Nephron (organoid): ENCODE measurements around the gene SLC40A1.

ENCODE experiments used
- H3K27ac Mint-ChIP-seq, 3 experiments: 2 replicates each; pipeline ENCODE4 v1.8.0; 2020; ENCODE audit warnings: mixed read lengths in 3 of 3, mild to moderate bottlenecking in 2 of 3, moderate library complexity in 1 of 3
- H3K27me3 Mint-ChIP-seq: 2 replicates; pipeline ENCODE4 v1.8.0; 2021; ENCODE audit warnings: low read depth, mild to moderate bottlenecking, moderate library complexity, mixed read lengths
- H3K36me3 Mint-ChIP-seq: 2 replicates; pipeline ENCODE4 v1.8.0; 2020; ENCODE audit warnings: low read depth, mixed read lengths
- H3K4me1 Mint-ChIP-seq: 2 replicates; pipeline ENCODE4 v1.8.0; 2020; ENCODE audit warnings: mixed read lengths
- H3K4me3 Mint-ChIP-seq, 3 experiments: 2 replicates each; pipeline ENCODE4 v1.8.0; 2020; ENCODE audit warnings: mild to moderate bottlenecking in 3 of 3, mixed read lengths in 3 of 3, moderate library complexity in 2 of 3
- H3K9me3 Mint-ChIP-seq: 2 replicates; pipeline ENCODE4 v1.8.0; 2020; ENCODE audit warnings: mixed read lengths
- CTCF ChIP-seq, 3 experiments: fragments of 200-600 bp; sonication (generic); IDR thresholded peaks; one replicate each; pipeline ENCODE4 v1.5.0; 2021; ENCODE audit warnings: antibody characterized with exemption in 3 of 3; ENCODE audit not compliant: unreplicated experiment in 3 of 3

The SLC40A1 gene

GRCh38 chr2:189595417-189595816 is 14.8 kb upstream of the SLC40A1 start:
- peaks cover 6% of the 10 kb centered on the region for H3K4me1 Mint-ChIP-seq
- no peak overlapping the region for H3K4me3 Mint-ChIP-seq
- no peak overlapping the region for H3K27ac Mint-ChIP-seq
- no peak for TF ChIP-seq CTCF (IDR thresholded peaks at IDR 0.05; ENCODE audit: unreplicated experiment in 3 of 3)
- H3K27me3 Mint-ChIP-seq, result no peaks in the 10 kb centered on the region
- H3K36me3 Mint-ChIP-seq, result no peaks in the 10 kb centered on the region
- H3K9me3 Mint-ChIP-seq, result peaks cover 2% of the 10 kb centered on the region

- no peak overlapping the region for H3K4me3 Mint-ChIP-seq
- no peaks in the 10 kb centered on the region for H3K36me3 Mint-ChIP-seq
- H3K27ac Mint-ChIP-seq, result no peak overlapping the region
- H3K9me3 Mint-ChIP-seq, result no peaks in the 10 kb centered on the region
- no peaks in the 10 kb centered on the region for H3K27me3 Mint-ChIP-seq
- no peak for TF ChIP-seq CTCF (IDR thresholded peaks at IDR 0.05; ENCODE audit: unreplicated experiment in 3 of 3)
- H3K4me1 Mint-ChIP-seq, result peaks cover 6% of the 10 kb centered on the region
These were observed 13.7 kb upstream of the SLC40A1 start for GRCh38 chr2:189594305-189594704.

- Mint-ChIP-seq H3K9me3 (no peaks in the 10 kb centered on the region), H3K4me1 (peaks cover 6% of the 10 kb centered on the region), H3K4me3 (no peak overlapping the region), H3K27me3 (no peaks in the 10 kb centered on the region), H3K27ac (no peak overlapping the region), H3K36me3 (no peaks in the 10 kb centered on the region)
- TF ChIP-seq CTCF (IDR thresholded peaks at IDR 0.05; ENCODE audit: unreplicated experiment in 3 of 3), result no peak
These were observed 12.5 kb upstream of the SLC40A1 start for GRCh38 chr2:189593115-189593514.

- no peaks in the 10 kb centered on the region for H3K27me3 Mint-ChIP-seq
- no peaks in the 10 kb centered on the region for H3K36me3 Mint-ChIP-seq
- H3K27ac Mint-ChIP-seq, result no peak overlapping the region
- no peak overlapping the region for H3K4me3 Mint-ChIP-seq
- no peaks in the 10 kb centered on the region for H3K9me3 Mint-ChIP-seq
- peaks cover 6% of the 10 kb centered on the region for H3K4me1 Mint-ChIP-seq
- TF ChIP-seq CTCF (IDR thresholded peaks at IDR 0.05; ENCODE audit: unreplicated experiment in 3 of 3), result no peak
These were observed 11.9 kb upstream of the SLC40A1 start for GRCh38 chr2:189592353-189592984.

GRCh38 chr2:189587780-189588179 is 7.2 kb upstream of the SLC40A1 start:
- Mint-ChIP-seq H3K27me3 (peaks cover 14% of the 10 kb centered on the region), H3K36me3 (no peaks in the 10 kb centered on the region), H3K27ac (no peak overlapping the region), H3K4me3 (no peak overlapping the region), H3K9me3 (no peaks in the 10 kb centered on the region), H3K4me1 (peaks cover 6% of the 10 kb centered on the region)
- TF ChIP-seq CTCF (IDR thresholded peaks at IDR 0.05; ENCODE audit: unreplicated experiment in 3 of 3), result no peak

- no peak overlapping the region for H3K27ac Mint-ChIP-seq
- no peak for TF ChIP-seq CTCF (IDR thresholded peaks at IDR 0.05; ENCODE audit: unreplicated experiment in 3 of 3)
These were observed 4.7 kb upstream of the SLC40A1 start for GRCh38 chr2:189585226-189585756.

More at GRCh38 chr2:189585226-189585756, 4.7 kb upstream of the SLC40A1 start:
- H3K4me3 Mint-ChIP-seq, result no peak overlapping the region
- peaks cover 26% of the 10 kb centered on the region for H3K27me3 Mint-ChIP-seq
- H3K9me3 Mint-ChIP-seq, result no peaks in the 10 kb centered on the region
- no peaks in the 10 kb centered on the region for H3K36me3 Mint-ChIP-seq
- H3K4me1 Mint-ChIP-seq, result peaks cover under 1% of the 10 kb centered on the region
